ENCODE results near the gene REST. TPM values are rescaled to one million over a fixed set of nuclear protein-coding genes. Genes with fewer than 3 reads are reported as not detected.

REST gene
- total and polyA plus RNA-seq, 2 of the 8 experiments (the other 6 are each of a cell fraction or from before 2014, with no cell fraction given), result 10.2 to 66.3 TPM

DNA sequence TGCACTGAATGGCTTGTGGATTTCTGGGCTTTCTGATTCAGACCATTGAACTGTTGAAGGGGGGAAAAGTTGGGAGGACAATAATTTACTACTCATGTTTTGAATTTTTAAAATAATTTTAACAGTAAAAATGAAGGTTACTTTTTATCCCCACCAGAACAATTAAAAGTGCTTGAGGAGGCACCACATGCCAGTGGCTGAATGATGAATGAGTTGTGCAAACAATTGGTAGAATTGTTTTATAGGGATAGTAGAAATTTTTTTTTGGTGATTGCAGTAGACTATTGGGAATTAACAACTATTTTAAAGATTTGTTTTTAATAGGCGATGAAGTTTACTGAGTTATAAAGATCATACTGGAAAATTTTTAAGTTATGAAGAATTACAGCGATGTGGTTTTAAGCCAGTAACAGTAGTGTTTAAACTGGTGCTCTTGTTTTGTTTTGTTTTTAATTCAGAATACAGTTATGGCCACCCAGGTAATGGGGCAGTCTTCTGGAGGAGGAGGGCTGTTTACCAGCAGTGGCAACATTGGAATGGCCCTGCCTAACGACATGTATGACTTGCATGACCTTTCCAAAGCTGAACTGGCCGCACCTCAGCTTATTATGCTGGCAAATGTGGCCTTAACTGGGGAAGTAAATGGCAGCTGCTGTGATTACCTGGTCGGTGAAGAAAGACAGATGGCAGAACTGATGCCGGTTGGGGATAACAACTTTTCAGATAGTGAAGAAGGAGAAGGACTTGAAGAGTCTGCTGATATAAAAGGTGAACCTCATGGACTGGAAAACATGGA, 2.7 kb downstream of the REST start:
- no peak overlapping the region for H2AFZ ChIP-seq (ENCODE audit: low read length)
- H4K20me1 ChIP-seq (replicated peaks in 1 of 2; ENCODE audit: control insufficient read depth in 1 of 2, insufficient read depth in 2 of 2, low read length in 2 of 2), result peaks cover 0 to 3% of the 10 kb centered on the region in 2 experiments
- no peak overlapping the region for H4K5ac ChIP-seq (ENCODE audit: insufficient read length, low read depth, low read length)
- no peak overlapping the region for H2BK12ac ChIP-seq (ENCODE audit: low read depth, low read length)
- ChIA-PET POLR2A (ENCODE audit: partially characterized antibody) (interaction anchor here (1.5 to 4.3 kb wide), 6 partner anchors 8 to 471 kb away, joined by 3 to 55 read pairs (median 8); partner anchors contain the start of genes NOA1, POLR2B and SPINK2), CTCF (ENCODE audit: partially characterized antibody) (no interaction called here)
- H3K4ac ChIP-seq (replicated peaks; ENCODE audit: insufficient read length, low read depth, low read length), result no peak overlapping the region
- H2BK120ac ChIP-seq (replicated peaks; ENCODE audit: low read depth, low read length), result no peak overlapping the region
- no peak overlapping the region for H3K14ac ChIP-seq (ENCODE audit: insufficient read length)
- no peaks in the 10 kb centered on the region for H3K9me3 ChIP-seq (ENCODE audit: insufficient read depth in 2 of 2, low read depth in 1 of 2, low read length in 1 of 2)
- no peak for FAIRE-seq
- H2BK20ac ChIP-seq (ENCODE audit: low read length), result no peak overlapping the region
- no peak overlapping the region; the same call in 1 of the 2 replicates for H2BK5ac ChIP-seq (ENCODE audit: low read depth, low read length)
- H3K4me3 ChIP-seq (ENCODE audit: extremely low read depth in 1 of 4, insufficient read depth in 2 of 4, low read depth in 3 of 4, low read length in 4 of 4), result peak overlapping the region; percentile 68 to 86 (median 73); a peak in 7 of 8 replicates
- 0 out of 2 replicates have a peak overlapping the region, but pooled peaks have one; percentile 31 for H2BK15ac ChIP-seq (ENCODE audit: low read length)
- no peak overlapping the region for H3K23ac ChIP-seq (ENCODE audit: insufficient read length)
- peaks cover 8% of the 10 kb centered on the region; the same call in 1 of the 2 replicates for H3K79me1 ChIP-seq (ENCODE audit: low read depth, low read length)
- peaks cover 8% of the 10 kb centered on the region; the same call in 1 of the 2 replicates for H3K23me2 ChIP-seq (ENCODE audit: low read depth, low read length)
- DNase-seq (ENCODE audit: low read depth in 1 of 2, low spot score in 2 of 2), result no peak
- H4K91ac ChIP-seq (replicated peaks; ENCODE audit: insufficient read length, low read length), result no peak overlapping the region
- no peak overlapping the region for H3K56ac ChIP-seq (replicated peaks; ENCODE audit: insufficient read length, low read depth, low read length)
- H3K79me2 ChIP-seq (ENCODE audit: control insufficient read depth in 1 of 2, insufficient read depth in 2 of 2, low read length in 2 of 2), result peaks cover 15 to 63% of the 10 kb centered on the region in 2 experiments; a peak in 3 of 4 replicates
- H3K27me3 ChIP-seq (replicated peaks in 1 of 4; ENCODE audit: control insufficient read depth in 3 of 4, extremely low read depth in 1 of 4, insufficient read depth in 3 of 4, low read length in 3 of 4), result peaks cover 0 to 6% (median 0%) of the 10 kb centered on the region in 4 experiments; a peak in 3 of 7 replicates
- H3K18ac ChIP-seq (ENCODE audit: extremely low read depth, low read length), result peak overlapping the region; percentile 51
- peak overlapping the region in 1 of 4 experiments; percentile 10; a peak in 1 of 7 replicates for H3K9ac ChIP-seq (replicated peaks in 1 of 4; ENCODE audit: extremely low read depth in 1 of 4, low read depth in 3 of 4, low read length in 3 of 4)
- 84 to 100% methylated on average over 1 to 6 of the region's 6 CpGs for WGBS, 2 experiments (ENCODE audit: extremely low coverage in 1 of 2, insufficient coverage in 1 of 2, insufficient read length in 1 of 2, insufficient replicate concordance in 2 of 2, low coverage in 1 of 2, low lambda C conversion rate in 2 of 2, missing lambda C conversion rate in 1 of 2)
- H3K27ac ChIP-seq (ENCODE audit: low read depth, low read length), result no peak overlapping the region
- H3K4me1 ChIP-seq (replicated peaks in 1 of 4; ENCODE audit: control insufficient read depth in 3 of 4, insufficient read depth in 4 of 4, low read length in 3 of 4), result peaks cover 8 to 18% (median 14%) of the 10 kb centered on the region in 4 experiments; a peak in 5 of 7 replicates
- peak overlapping the region; percentile 79 to 90 for H3K4me2 ChIP-seq (ENCODE audit: insufficient read depth in 1 of 2, low read depth in 2 of 2, low read length in 2 of 2)
- no peak overlapping the region for H4K8ac ChIP-seq (ENCODE audit: extremely low read depth, insufficient read depth, low read length)
- peaks cover 4 to 26% (median 4%) of the 10 kb centered on the region in 4 experiments; a peak in 2 of 8 replicates for H3K36me3 ChIP-seq (ENCODE audit: control insufficient read depth in 2 of 4, insufficient read depth in 4 of 4, low read length in 3 of 4)
- no peak overlapping the region for H2AK5ac ChIP-seq (ENCODE audit: low read depth, low read length)
- TF ChIP-seq SP1 (IDR thresholded peaks at IDR 0.05; ENCODE audit: low read depth, low read length) (no peak), KDM4A (IDR thresholded peaks at IDR 0.05; ENCODE audit: low read depth, low read length, severe bottlenecking) (no peak), EGR1 (IDR thresholded peaks at IDR 0.05; ENCODE audit: borderline replicate concordance, low read depth, low read length) (no peak), RXRA (IDR thresholded peaks at IDR 0.05; ENCODE audit: insufficient read depth, low read depth, low read length) (no peak), CBX5 (IDR thresholded peaks at IDR 0.05; ENCODE audit: low read depth, low read length) (no peak), POLR2A (IDR thresholded peaks at IDR 0.05; ENCODE audit: control extremely low read depth in 1 of 2, low read depth in 2 of 2, low read length in 2 of 2) (no peak), NRF1 (IDR thresholded peaks at IDR 0.05; ENCODE audit: low read depth, low read length) (no peak), PHF8 (conservative IDR thresholded peaks at IDR 0.05; ENCODE audit: low read depth, low read length) (no peak), POLR2AphosphoS5 (IDR thresholded peaks at IDR 0.05; ENCODE audit: low read depth, low read length) (no peak), EP300 (IDR thresholded peaks at IDR 0.05; ENCODE audit: borderline replicate concordance in 1 of 2, low read depth in 2 of 2, low read length in 2 of 2) (no peak), JUN (IDR thresholded peaks at IDR 0.05; ENCODE audit: low read depth, low read length) (no peak), CBX8 (IDR thresholded peaks at IDR 0.05; ENCODE audit: borderline replicate concordance, low read depth, low read length) (no peak)

All from H1 (cell line).